HG03196 (cell line): ENCODE data around the gene VASP.
A peak's percentile ranks its signal among the peaks of the same experiment; 100 is the strongest.

Experiments used
- ATAC-seq: cut with Tn5 transposase; IDR thresholded peaks from one replicate; pipeline ENCODE4 v1.9.1; 2021; ENCODE audit not compliant: unreplicated experiment

The VASP gene

GRCh38 chr19:45547965-45548609, 40.8 kb downstream of the VASP start:
- no peak for ATAC-seq

- no peak for ATAC-seq
Measured at GRCh38 chr19:45553464-45553863, 46.2 kb downstream of the VASP start.

GRCh38 chr19:45554481-45554880, 47.2 kb downstream of the VASP start:
- ATAC-seq: no peak

GRCh38 chr19:45556835-45557234, 49.6 kb downstream of the VASP start:
- ATAC-seq: no peak

GRCh38 chr19:45558399-45558878, 51.2 kb downstream of the VASP start:
- ATAC-seq: peak; percentile 58

- no peak for ATAC-seq
Measured at GRCh38 chr19:45560038-45560437, 52.8 kb downstream of the VASP start.

GRCh38 chr19:45560686-45561085, 53.4 kb downstream of the VASP start:
- ATAC-seq: no peak

- no peak for ATAC-seq
Measured at GRCh38 chr19:45564131-45564780, 57.0 kb downstream of the VASP start.

GRCh38 chr19:45567609-45568008, 60.3 kb downstream of the VASP start:
- ATAC-seq: no peak

- ATAC-seq: no peak
Measured at GRCh38 chr19:45568732-45569131, 61.5 kb downstream of the VASP start.

GRCh38 chr19:45569619-45570421, 62.5 kb downstream of the VASP start:
- no peak for ATAC-seq

GRCh38 chr19:45571457-45572220, 64.4 kb downstream of the VASP start:
- ATAC-seq: no peak

- no peak for ATAC-seq
Measured at GRCh38 chr19:45574526-45574925, 67.2 kb downstream of the VASP start.

- no peak for ATAC-seq
Measured at GRCh38 chr19:45575216-45575615, 67.9 kb downstream of the VASP start.
